ENCODE measurements around the gene RSRC1.
A peak's percentile ranks its signal among the peaks of the same experiment; 100 is the strongest.

Gene RSRC1

DNA sequence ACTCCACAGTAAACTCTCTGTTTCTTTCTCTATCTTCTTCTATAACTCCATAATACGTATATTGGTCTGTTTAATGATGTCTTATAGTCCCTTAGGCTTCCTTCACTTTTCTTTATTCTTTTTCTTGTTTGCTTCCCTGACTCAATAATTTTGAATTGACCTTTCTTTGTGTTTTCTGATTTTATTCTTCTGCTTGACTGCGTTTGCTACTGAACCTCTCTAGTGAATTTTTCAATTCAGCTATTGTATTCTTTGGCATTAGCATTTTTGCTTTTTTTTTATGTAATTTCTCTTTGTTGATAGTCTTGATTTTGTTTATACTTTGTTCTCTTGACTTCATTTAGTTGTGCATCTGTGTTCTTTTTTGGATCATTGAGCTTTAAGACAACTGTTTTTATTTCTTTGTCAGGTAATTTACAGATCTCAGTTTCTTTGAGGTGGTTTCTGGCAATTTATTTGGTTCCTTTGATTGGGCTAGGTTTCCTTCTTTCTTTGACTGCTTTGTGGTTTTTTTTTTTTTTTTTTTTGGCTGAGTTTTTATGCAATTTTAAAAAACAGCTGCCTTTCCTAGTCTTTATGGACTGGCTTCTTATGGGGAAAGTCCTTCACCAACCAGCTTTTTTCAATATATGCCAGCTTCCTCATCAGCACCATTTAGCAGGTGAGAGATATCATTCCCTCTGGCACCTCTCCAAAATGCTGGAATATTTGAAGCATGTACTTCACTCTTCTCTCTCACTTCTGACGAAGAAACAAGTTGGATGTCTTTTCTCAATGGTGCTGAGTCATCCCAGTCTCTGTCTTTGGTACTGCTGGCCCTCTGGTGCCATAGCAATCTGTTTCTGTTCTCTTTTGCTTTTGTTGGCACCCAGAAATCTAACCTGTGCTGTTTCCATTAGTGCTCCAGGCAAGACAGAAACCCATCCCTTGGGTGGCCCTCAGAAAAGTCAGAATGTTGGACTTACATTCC is 17.6 kb downstream of the RSRC1 start:
- peak in 1 of 2 donors; percentile 37 for DNase-seq
- Histone ChIP-seq H2BK120ac (ENCODE audit: insufficient read depth, low read length, poor library complexity) (peak overlapping the region; percentile 43), H3K9ac (ENCODE audit: low read length) (no peak overlapping the region), H3K18ac (ENCODE audit: low read length) (no peak overlapping the region), H3K79me1 (ENCODE audit: low read length) (no peaks in the 10 kb centered on the region), H3K4me2 (ENCODE audit: low read length) (no peak overlapping the region), H3K27ac (ENCODE audit: low read depth, low read length) (no peak overlapping the region), H3K4ac (ENCODE audit: low read depth, low read length) (no peak overlapping the region), H3K27me3 (ENCODE audit: insufficient read depth, low read length) (no peaks in the 10 kb centered on the region), H3K14ac (ENCODE audit: low read length) (no peak overlapping the region), H3K4me3 (ENCODE audit: low read depth, low read length) (no peak overlapping the region), H3K9me3 (ENCODE audit: insufficient read depth, low read depth, low read length) (no peaks in the 10 kb centered on the region), H3K23ac (ENCODE audit: low read length) (no peak overlapping the region), H3K4me1 (ENCODE audit: control insufficient read depth in 1 of 2, insufficient read depth in 2 of 2, low read length in 2 of 2) (peaks cover 0 to 5% of the 10 kb centered on the region in 2 experiments), H2BK5ac (ENCODE audit: low read depth, low read length, poor library complexity) (no peak overlapping the region), H4K8ac (ENCODE audit: low read depth, low read length) (no peak overlapping the region), H4K91ac (ENCODE audit: low read depth, low read length) (no peak overlapping the region), H3K79me2 (ENCODE audit: control insufficient read depth, insufficient read depth, low read length, poor library complexity) (no peaks in the 10 kb centered on the region), H2AFZ (ENCODE audit: insufficient read depth, low read length, poor library complexity) (no peak overlapping the region), H4K12ac (ENCODE audit: low read depth, low read length) (no peak overlapping the region), H2BK12ac (ENCODE audit: low read length) (no peak overlapping the region), H3K36me3 (ENCODE audit: control insufficient read depth in 1 of 2, insufficient read depth in 2 of 2, low read length in 2 of 2) (peaks cover 4 to 5% of the 10 kb centered on the region in 2 experiments), H2AK5ac (ENCODE audit: low read length) (no peak overlapping the region)
- WGBS (ENCODE audit: extremely low coverage, insufficient coverage, insufficient read length) = no CpG with 5 or more reads among the region's 3 CpGs

DNA sequence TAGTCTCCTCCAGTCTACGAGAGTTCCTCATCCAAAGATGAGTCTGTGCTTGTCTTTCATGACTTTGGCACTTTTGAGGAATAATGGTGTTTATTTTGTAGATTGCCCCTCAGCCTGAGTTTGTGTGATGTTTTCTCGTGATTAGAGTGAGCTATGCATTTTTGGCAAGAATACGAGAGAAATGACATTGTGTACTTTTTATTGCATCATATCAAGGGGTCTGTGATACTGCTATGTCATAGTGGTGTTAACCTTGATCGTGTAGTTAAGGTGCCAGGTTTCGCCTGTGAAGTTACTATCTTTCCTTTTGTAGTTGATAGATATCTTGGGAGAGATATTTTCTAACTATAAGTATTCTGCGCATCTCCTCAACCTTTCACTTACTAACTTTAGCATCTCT is 18.9 kb downstream of the RSRC1 start:
- Histone ChIP-seq H2BK5ac (ENCODE audit: low read depth, low read length, poor library complexity) (no peak overlapping the region), H3K27me3 (ENCODE audit: insufficient read depth, low read length) (no peaks in the 10 kb centered on the region), H3K9me3 (ENCODE audit: insufficient read depth, low read depth, low read length) (no peaks in the 10 kb centered on the region), H3K36me3 (ENCODE audit: control insufficient read depth in 1 of 2, insufficient read depth in 2 of 2, low read length in 2 of 2) (peaks cover 4% of the 10 kb centered on the region in 2 experiments), H3K27ac (ENCODE audit: low read depth, low read length) (no peak overlapping the region), H3K23ac (ENCODE audit: low read length) (no peak overlapping the region), H4K91ac (ENCODE audit: low read depth, low read length) (no peak overlapping the region), H2BK12ac (ENCODE audit: low read length) (no peak overlapping the region), H3K4me2 (ENCODE audit: low read length) (no peak overlapping the region), H3K18ac (ENCODE audit: low read length) (no peak overlapping the region), H3K4ac (ENCODE audit: low read depth, low read length) (no peak overlapping the region), H4K8ac (ENCODE audit: low read depth, low read length) (no peak overlapping the region), H2BK120ac (ENCODE audit: insufficient read depth, low read length, poor library complexity) (no peak overlapping the region), H3K4me1 (ENCODE audit: control insufficient read depth in 1 of 2, insufficient read depth in 2 of 2, low read length in 2 of 2) (peaks cover 0 to 5% of the 10 kb centered on the region in 2 experiments), H2AK5ac (ENCODE audit: low read length) (no peak overlapping the region), H2AFZ (ENCODE audit: insufficient read depth, low read length, poor library complexity) (no peak overlapping the region), H4K12ac (ENCODE audit: low read depth, low read length) (no peak overlapping the region), H3K79me1 (ENCODE audit: low read length) (no peaks in the 10 kb centered on the region), H3K4me3 (ENCODE audit: low read depth, low read length) (no peak overlapping the region), H3K79me2 (ENCODE audit: control insufficient read depth, insufficient read depth, low read length, poor library complexity) (no peaks in the 10 kb centered on the region), H3K9ac (ENCODE audit: low read length) (no peak overlapping the region), H3K14ac (ENCODE audit: low read length) (no peak overlapping the region)
- no CpG with 5 or more reads among the region's 6 CpGs for whole genome bisulfite sequencing (ENCODE audit: extremely low coverage, insufficient coverage, insufficient read length)
- no peak for DNase-seq

DNA sequence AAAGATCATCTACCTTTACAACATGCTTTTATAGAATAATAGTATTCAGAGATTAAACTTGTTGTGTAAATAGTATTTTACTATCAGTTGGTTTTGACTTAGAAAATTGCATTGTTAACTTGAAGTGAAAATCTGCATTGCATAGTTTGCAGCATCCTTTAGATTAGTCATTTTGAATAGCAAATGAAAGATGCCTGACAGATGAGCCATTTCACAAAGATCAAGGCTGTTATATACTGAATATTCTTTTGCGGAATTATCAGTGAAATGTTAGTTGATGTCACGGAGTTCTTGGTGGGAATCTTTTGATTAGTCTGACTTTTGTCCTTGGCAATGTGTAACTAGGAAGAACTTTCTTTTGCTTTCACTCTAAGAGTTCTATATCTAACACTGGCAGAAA is 24.5 kb downstream of the RSRC1 start:
- Histone ChIP-seq H3K4ac (ENCODE audit: low read depth, low read length) (no peak overlapping the region), H3K4me1 (ENCODE audit: control insufficient read depth in 1 of 2, insufficient read depth in 2 of 2, low read length in 2 of 2) (no peaks in the 10 kb centered on the region), H4K8ac (ENCODE audit: low read depth, low read length) (no peak overlapping the region), H3K36me3 (ENCODE audit: control insufficient read depth in 1 of 2, insufficient read depth in 2 of 2, low read length in 2 of 2) (peaks cover 0 to 2% of the 10 kb centered on the region in 2 experiments), H3K27ac (ENCODE audit: low read depth, low read length) (no peak overlapping the region), H3K14ac (ENCODE audit: low read length) (no peak overlapping the region), H3K4me3 (ENCODE audit: low read depth, low read length) (no peak overlapping the region), H4K12ac (ENCODE audit: low read depth, low read length) (no peak overlapping the region), H2AFZ (ENCODE audit: insufficient read depth, low read length, poor library complexity) (no peak overlapping the region), H3K9me3 (ENCODE audit: insufficient read depth, low read depth, low read length) (no peaks in the 10 kb centered on the region), H3K79me2 (ENCODE audit: control insufficient read depth, insufficient read depth, low read length, poor library complexity) (no peaks in the 10 kb centered on the region), H3K27me3 (ENCODE audit: insufficient read depth, low read length) (no peaks in the 10 kb centered on the region), H3K79me1 (ENCODE audit: low read length) (no peaks in the 10 kb centered on the region), H2BK12ac (ENCODE audit: low read length) (no peak overlapping the region), H3K18ac (ENCODE audit: low read length) (no peak overlapping the region), H4K91ac (ENCODE audit: low read depth, low read length) (no peak overlapping the region), H3K23ac (ENCODE audit: low read length) (no peak overlapping the region), H2AK5ac (ENCODE audit: low read length) (no peak overlapping the region), H3K4me2 (ENCODE audit: low read length) (no peak overlapping the region), H2BK5ac (ENCODE audit: low read depth, low read length, poor library complexity) (no peak overlapping the region), H3K9ac (ENCODE audit: low read length) (no peak overlapping the region), H2BK120ac (ENCODE audit: insufficient read depth, low read length, poor library complexity) (no peak overlapping the region)
- no CpG with 5 or more reads among the region's 2 CpGs for WGBS (ENCODE audit: extremely low coverage, insufficient coverage, insufficient read length)
- no peak for DNase-seq

DNA sequence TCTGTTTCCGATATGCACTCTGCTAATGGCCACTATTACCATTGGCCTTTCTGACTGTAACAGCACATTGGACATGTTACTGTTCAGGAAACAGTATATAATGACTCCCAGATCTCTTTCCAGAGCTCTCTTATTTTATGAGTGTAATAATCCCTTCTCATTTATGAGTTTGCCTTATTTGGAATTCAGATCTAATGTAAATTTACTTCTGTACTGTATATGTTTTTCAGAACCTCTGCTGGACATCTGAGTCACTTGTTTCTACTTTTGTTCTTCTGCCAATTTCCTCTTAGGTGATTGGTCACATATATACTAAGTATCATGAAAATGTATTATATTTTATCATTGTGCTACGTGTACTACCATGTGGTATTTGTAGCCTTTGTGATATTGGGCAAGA is 30.5 kb downstream of the RSRC1 start:
- Histone ChIP-seq H3K23ac (ENCODE audit: low read length) (no peak overlapping the region), H4K91ac (ENCODE audit: low read depth, low read length) (no peak overlapping the region), H2BK12ac (ENCODE audit: low read length) (no peak overlapping the region), H3K4me1 (ENCODE audit: control insufficient read depth in 1 of 2, insufficient read depth in 2 of 2, low read length in 2 of 2) (no peaks in the 10 kb centered on the region), H2BK120ac (ENCODE audit: insufficient read depth, low read length, poor library complexity) (no peak overlapping the region), H3K4me3 (ENCODE audit: low read depth, low read length) (no peak overlapping the region), H2BK5ac (ENCODE audit: low read depth, low read length, poor library complexity) (no peak overlapping the region), H3K27me3 (ENCODE audit: insufficient read depth, low read length) (no peaks in the 10 kb centered on the region), H4K12ac (ENCODE audit: low read depth, low read length) (no peak overlapping the region), H3K27ac (ENCODE audit: low read depth, low read length) (no peak overlapping the region), H3K9ac (ENCODE audit: low read length) (no peak overlapping the region), H4K8ac (ENCODE audit: low read depth, low read length) (no peak overlapping the region), H3K4ac (ENCODE audit: low read depth, low read length) (no peak overlapping the region), H2AFZ (ENCODE audit: insufficient read depth, low read length, poor library complexity) (no peak overlapping the region), H3K9me3 (ENCODE audit: insufficient read depth, low read depth, low read length) (no peaks in the 10 kb centered on the region), H3K79me2 (ENCODE audit: control insufficient read depth, insufficient read depth, low read length, poor library complexity) (no peaks in the 10 kb centered on the region), H3K79me1 (ENCODE audit: low read length) (no peaks in the 10 kb centered on the region), H3K14ac (ENCODE audit: low read length) (no peak overlapping the region), H2AK5ac (ENCODE audit: low read length) (no peak overlapping the region), H3K36me3 (ENCODE audit: control insufficient read depth in 1 of 2, insufficient read depth in 2 of 2, low read length in 2 of 2) (no peaks in the 10 kb centered on the region), H3K4me2 (ENCODE audit: low read length) (no peak overlapping the region), H3K18ac (ENCODE audit: low read length) (no peak overlapping the region)
- WGBS (ENCODE audit: extremely low coverage, insufficient coverage, insufficient read length) = no CpG with 5 or more reads among the region's 2 CpGs
- DNase-seq = no peak

All from trophoblast cell (in vitro differentiated cells and primary cell).